NCI-H2196 (cell line): Measurements from ENCODE around the gene NEURL1B.

Experiments
- DNase-seq: peaks from one replicate; lab custom pipeline; 2025; ENCODE audit not compliant: unreplicated experiment; lab: John Stamatoyannopoulos, UW

NEURL1B gene

GRCh38 chr5:172633403-172633970 is 7.6 kb upstream of the NEURL1B start:
- DNase-seq, result no peak

GRCh38 chr5:172634106-172634899 is 6.8 kb upstream of the NEURL1B start:
- DNase-seq, result no peak

- no peak for DNase-seq
Observed at GRCh38 chr5:172635038-172635437, 6.0 kb upstream of the NEURL1B start.

- DNase-seq, result no peak
Observed at GRCh38 chr5:172636279-172637050, 4.6 kb upstream of the NEURL1B start.

GRCh38 chr5:172637110-172637580 is 3.9 kb upstream of the NEURL1B start:
- peak; percentile 95 for DNase-seq

- DNase-seq, result no peak
Observed at GRCh38 chr5:172637740-172638139, 3.3 kb upstream of the NEURL1B start.

- no peak for DNase-seq
Observed at GRCh38 chr5:172638209-172638768, 2.8 kb upstream of the NEURL1B start.

- DNase-seq, result no peak
Observed at GRCh38 chr5:172640139-172640538, 924 bp upstream of the NEURL1B start.

- DNase-seq, result no peak
Observed at GRCh38 chr5:172641359-172642050, 442 bp downstream of the NEURL1B start.

- no peak for DNase-seq
Observed at GRCh38 chr5:172642051-172642409, 967 bp downstream of the NEURL1B start.

GRCh38 chr5:172642486-172642885 is 1.4 kb downstream of the NEURL1B start:
- no peak for DNase-seq

GRCh38 chr5:172642926-172643871 is 2.1 kb downstream of the NEURL1B start:
- no peak for DNase-seq

- DNase-seq, result no peak
Observed at GRCh38 chr5:172644266-172644665, 3.2 kb downstream of the NEURL1B start.

- DNase-seq, result no peak
Observed at GRCh38 chr5:172644711-172645110, 3.6 kb downstream of the NEURL1B start.

GRCh38 chr5:172645271-172646055 is 4.4 kb downstream of the NEURL1B start:
- no peak for DNase-seq

GRCh38 chr5:172646716-172647285 is 5.7 kb downstream of the NEURL1B start:
- peak; percentile 56 for DNase-seq

- no peak for DNase-seq
Observed at GRCh38 chr5:172647352-172648012, 6.4 kb downstream of the NEURL1B start.

- DNase-seq, result peak; percentile 86
Observed at GRCh38 chr5:172648013-172648381, 6.9 kb downstream of the NEURL1B start.
